Activated CD8-positive, alpha-beta memory T cell treated with anti-CD3 and anti-CD28 coated beads for 24 hours (primary cell): ENCODE data around the gene RBM43.

Source experiments
- DNase-seq: peaks from one replicate; pipeline ENCODE4 v3.0.0-alpha.2; 2020

The RBM43 gene

DNA sequence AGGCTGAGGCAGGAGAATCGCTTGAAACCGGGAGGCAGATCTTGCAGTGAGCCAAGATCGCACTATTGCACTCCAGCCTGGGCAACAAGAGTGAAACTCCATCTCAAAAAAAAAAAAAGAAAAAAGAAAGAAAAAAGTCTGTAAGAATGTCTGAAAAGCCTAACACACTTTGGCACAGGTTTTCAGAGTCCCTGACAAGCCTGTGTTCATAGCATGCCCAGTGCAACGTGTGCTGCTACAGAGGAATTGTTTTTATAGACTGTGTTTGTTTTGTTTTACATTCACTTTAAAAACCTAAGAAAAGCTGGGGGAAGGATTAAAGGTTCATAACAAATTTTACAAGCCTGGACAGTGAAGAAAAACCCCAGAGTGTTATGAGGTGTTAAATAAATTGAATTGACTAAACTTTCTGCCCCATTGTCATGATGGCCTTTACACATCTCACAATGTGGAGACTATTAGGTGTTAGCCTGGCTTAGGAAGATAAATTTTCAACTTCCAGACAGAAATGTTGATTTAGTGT lies 55.2 kb downstream of the RBM43 start:
- no peak for DNase-seq

DNA sequence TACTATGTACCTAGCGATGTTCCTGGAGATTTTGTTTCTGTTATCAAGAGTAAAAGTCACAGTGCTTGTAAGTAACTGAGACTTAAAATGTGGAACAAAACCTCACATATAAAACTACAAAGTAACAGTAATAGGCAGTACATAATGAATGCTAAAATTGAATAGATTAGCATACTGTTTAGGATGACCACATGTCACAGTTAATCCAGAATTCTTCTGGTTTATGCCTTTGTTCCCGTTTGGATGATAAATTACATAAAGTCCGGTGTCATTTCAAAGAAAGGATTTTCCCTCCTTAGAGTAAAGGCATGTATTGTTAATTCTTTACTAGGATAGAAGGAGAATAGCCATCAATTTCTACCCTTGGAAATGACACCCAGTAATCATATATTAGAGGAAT lies 56.1 kb downstream of the RBM43 start:
- DNase-seq, result no peak

DNA sequence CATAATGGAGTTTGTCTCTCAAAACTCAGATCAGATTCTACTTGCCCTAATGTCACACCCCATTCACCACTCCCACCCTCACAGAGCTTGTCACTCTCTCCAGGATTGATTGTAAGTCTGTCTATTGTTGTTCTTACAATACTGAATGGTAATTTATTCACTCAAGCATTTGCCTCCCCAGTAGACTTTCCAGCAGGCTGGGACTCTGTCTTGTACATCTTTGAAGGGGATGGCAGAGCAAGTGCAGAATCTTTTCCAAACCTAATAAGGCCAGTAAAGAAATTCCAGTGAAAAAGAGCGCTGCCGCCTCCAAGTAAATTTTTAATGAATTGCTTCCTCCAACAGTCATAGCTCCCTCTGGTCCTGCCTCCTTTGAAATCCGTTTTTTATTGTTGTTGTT lies 56.9 kb downstream of the RBM43 start:
- no peak for DNase-seq

DNA sequence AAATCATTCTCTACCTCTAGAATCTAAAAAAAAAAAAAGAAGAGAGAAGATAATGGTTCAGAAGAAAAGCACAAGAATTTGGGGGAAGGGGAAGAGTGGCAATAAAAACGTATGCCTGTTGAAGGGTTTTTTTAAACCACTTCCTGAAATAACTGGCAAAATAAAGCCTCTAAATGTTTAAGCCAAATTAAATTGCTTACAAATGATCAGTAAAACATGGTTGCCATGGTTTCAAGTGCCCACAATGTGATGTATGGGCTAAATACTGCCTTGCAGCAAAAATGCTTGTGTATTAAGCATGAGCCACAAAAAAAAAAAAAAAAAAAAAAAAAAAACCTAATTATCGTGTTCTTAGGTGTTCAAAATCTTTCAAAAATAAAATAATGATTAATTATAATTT lies 60.8 kb downstream of the RBM43 start:
- no peak for DNase-seq

DNA sequence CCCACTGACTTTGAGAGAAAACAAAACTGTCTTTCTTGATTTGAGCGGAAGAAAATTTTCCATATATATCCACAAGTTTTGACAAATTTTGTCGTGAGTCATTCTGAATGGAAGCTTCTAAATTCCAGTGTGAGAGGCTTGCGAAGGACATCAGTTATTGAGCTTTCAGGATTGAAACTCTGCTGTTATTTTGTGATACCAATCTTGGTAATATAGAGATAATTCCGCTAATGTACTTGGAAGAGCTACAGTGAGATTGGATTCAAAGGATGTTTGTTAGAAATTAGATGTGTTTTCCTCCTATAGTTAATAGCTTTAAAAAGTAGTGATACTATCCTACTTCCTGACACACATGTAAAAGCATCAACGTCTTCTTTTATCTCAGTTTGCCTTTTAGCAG lies 61.4 kb downstream of the RBM43 start:
- no peak for DNase-seq

DNA sequence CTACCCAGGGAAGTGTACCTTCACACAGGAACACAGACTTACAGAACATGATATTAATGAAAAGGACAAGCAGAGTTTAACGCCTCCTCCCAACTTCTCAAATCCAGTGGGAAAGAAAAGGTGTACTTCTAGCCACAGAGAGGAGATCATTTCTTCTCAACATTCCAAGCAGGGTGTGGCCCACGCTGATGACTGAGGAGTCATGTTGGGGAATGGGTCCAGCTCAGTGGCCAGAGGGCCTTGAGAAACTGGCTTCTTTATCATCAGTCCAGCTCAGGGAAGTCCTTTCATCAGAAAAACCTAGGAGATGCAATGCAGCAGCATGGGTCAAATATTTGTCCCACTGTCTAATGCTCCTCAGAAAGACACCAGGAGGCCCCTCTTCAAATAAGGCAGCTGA lies 63.0 kb downstream of the RBM43 start:
- DNase-seq, result no peak
